NT2/D1 (cell line): ENCODE data around the gene FAM234A.

Experiments
- SUZ12 ChIP-seq: IDR thresholded peaks from 2 replicates; pipeline ENCODE4 v1.6.1; 2011; ENCODE audit not compliant: insufficient read length, insufficient read depth; ENCODE audit errors: extremely low read depth
- YY1 ChIP-seq: IDR thresholded peaks from 2 replicates; pipeline ENCODE4 v1.6.1; 2011; ENCODE audit not compliant: insufficient read length, insufficient read depth
- ZNF274 ChIP-seq: IDR thresholded peaks from 2 replicates; pipeline ENCODE4 v1.6.1; 2011; ENCODE audit warnings: mild to moderate bottlenecking, low read depth, low read length

GRCh38 chr16:249431-249830 lies 14.8 kb downstream of the FAM234A start:
- no peak for TF ChIP-seq YY1
- TF ChIP-seq SUZ12 = no peak
- no peak for TF ChIP-seq ZNF274
